Neural progenitor cell (in vitro differentiated cells): ENCODE measurements around the gene C12orf75.
"Not testable (repeated sequence)": the region's sequence is repeated elsewhere in the genome, so short reads cannot be mapped to it uniquely, and the experiment has no call there.

Experiments used
- EZH2 ChIP-seq: fragments of 200-600 bp; sonication (generic); IDR thresholded peaks from 2 replicates; pipeline ENCODE4 v1.6.1; 2017; ENCODE audit warnings: antibody characterized with exemption, mild to moderate bottlenecking, moderate library complexity
- EZH2phosphoT487 ChIP-seq: fragments of 200-600 bp; sonication (generic); IDR thresholded peaks from 2 replicates; pipeline ENCODE4 v1.6.1; 2017; ENCODE audit warnings: antibody characterized with exemption
- TF ChIP-seq, protein P1 (sequence below): fragments of 200-600 bp; sonication (generic); IDR thresholded peaks from 2 replicates; pipeline ENCODE4 v1.5.1; 2017; ENCODE audit warnings: antibody characterized with exemption, mild to moderate bottlenecking

DNA sequence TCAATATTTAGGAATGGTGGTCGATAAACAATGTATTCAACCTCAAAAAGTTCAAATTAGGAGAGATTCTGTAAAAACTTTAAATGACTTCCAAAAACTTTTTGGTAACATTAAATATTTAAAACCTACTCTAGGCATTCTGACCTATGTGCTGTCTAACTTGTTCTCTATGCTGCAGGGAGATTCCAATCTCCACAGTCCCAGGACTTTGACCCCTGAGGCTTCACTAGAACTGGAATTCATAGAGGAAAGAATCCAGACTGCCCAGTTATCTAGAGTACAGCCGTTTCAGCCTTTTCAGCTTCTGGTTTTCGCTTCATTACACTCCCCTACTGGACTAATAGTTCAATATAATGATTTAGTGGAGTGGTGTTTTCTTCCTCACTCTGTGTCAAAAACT is 21.1 kb upstream of the C12orf75 start:
- TF ChIP-seq, protein P1, sequence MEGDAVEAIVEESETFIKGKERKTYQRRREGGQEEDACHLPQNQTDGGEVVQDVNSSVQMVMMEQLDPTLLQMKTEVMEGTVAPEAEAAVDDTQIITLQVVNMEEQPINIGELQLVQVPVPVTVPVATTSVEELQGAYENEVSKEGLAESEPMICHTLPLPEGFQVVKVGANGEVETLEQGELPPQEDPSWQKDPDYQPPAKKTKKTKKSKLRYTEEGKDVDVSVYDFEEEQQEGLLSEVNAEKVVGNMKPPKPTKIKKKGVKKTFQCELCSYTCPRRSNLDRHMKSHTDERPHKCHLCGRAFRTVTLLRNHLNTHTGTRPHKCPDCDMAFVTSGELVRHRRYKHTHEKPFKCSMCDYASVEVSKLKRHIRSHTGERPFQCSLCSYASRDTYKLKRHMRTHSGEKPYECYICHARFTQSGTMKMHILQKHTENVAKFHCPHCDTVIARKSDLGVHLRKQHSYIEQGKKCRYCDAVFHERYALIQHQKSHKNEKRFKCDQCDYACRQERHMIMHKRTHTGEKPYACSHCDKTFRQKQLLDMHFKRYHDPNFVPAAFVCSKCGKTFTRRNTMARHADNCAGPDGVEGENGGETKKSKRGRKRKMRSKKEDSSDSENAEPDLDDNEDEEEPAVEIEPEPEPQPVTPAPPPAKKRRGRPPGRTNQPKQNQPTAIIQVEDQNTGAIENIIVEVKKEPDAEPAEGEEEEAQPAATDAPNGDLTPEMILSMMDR: not testable (repeated sequence)
- not testable (repeated sequence) for TF ChIP-seq EZH2phosphoT487, EZH2
